PC-9 (cell line): ENCODE results near the gene PGPEP1. TPM values are rescaled to one million over a fixed set of nuclear protein-coding genes. Genes with fewer than 3 reads are reported as not detected.

Experiments used
- BruUV-seq: library from RNA; stranded (reverse); fragments of 400-500 nt; replicated peaks from 2 replicates; lab custom pipeline; 2021; lab: Mats Ljungman, UMichigan
- CTCF ChIA-PET: fragments of 300-600 bp; sonication (Branson Sonifier 250); formaldehyde crosslinking; loops from one replicate; lab custom pipeline; 2022; ENCODE audit warnings: antibody characterized with exemption; lab: Charles Lee
- POLR2A ChIA-PET: fragments of 300-600 bp; sonication (Branson Sonifier 250); formaldehyde crosslinking; loops from one replicate; lab custom pipeline; 2022; ENCODE audit warnings: antibody characterized with exemption; ENCODE audit not compliant: unreplicated experiment; lab: Charles Lee
- DNase-seq, 2 experiments: peaks; one replicate each; pipeline versions ENCODE4 v3.0.0 to v3.0.0-alpha.2; 2015 to 2022; ENCODE audit warnings: mixed read lengths in 1 of 2
- H2AFZ ChIP-seq: fragments of 200-600 bp; sonication (generic); 2 replicates; pipeline ENCODE4 v1.8.1; 2017; ENCODE audit warnings: antibody characterized with exemption
- H3F3A ChIP-seq: fragments of 200-600 bp; sonication (generic); 2 replicates; pipeline ENCODE4 v1.8.1; 2017; ENCODE audit warnings: antibody characterized with exemption, mild to moderate bottlenecking, low read depth; ENCODE audit not compliant: insufficient read depth
- H3K27ac ChIP-seq: fragments of 200-600 bp; sonication (generic); 2 replicates; pipeline ENCODE4 v1.6.1; 2016; ENCODE audit warnings: mixed run types
- H3K27me3 ChIP-seq: fragments of 200-600 bp; sonication (generic); 2 replicates; pipeline ENCODE4 v1.6.1; 2016; ENCODE audit warnings: low read depth, mixed run types; ENCODE audit not compliant: insufficient read depth
- H3K36me3 ChIP-seq: fragments of 200-600 bp; sonication (generic); 2 replicates; pipeline ENCODE4 v1.6.1; 2016; ENCODE audit warnings: low read depth, mixed run types
- H3K4me1 ChIP-seq: fragments of 200-600 bp; sonication (generic); replicated peaks from 2 replicates; pipeline ENCODE4 v1.6.1; 2016; ENCODE audit warnings: mixed run types; ENCODE audit not compliant: insufficient read depth
- H3K4me2 ChIP-seq: fragments of 200-600 bp; sonication (generic); 2 replicates; pipeline ENCODE4 v1.6.1; 2017; ENCODE audit warnings: mixed run types
- H3K4me3 ChIP-seq: fragments of 200-600 bp; sonication (generic); 2 replicates; pipeline ENCODE4 v1.6.1; 2016; ENCODE audit warnings: mixed run types
- H3K79me2 ChIP-seq: fragments of 200-600 bp; sonication (generic); 2 replicates; pipeline ENCODE4 v1.6.1; 2017; ENCODE audit warnings: low read depth, mixed run types
- H3K9me2 ChIP-seq: fragments of 200-600 bp; sonication (generic); 2 replicates; pipeline ENCODE4 v1.8.1; 2017; ENCODE audit warnings: mild to moderate bottlenecking; ENCODE audit not compliant: insufficient read depth
- H3K9me3 ChIP-seq: fragments of 200-600 bp; sonication (generic); 2 replicates; pipeline ENCODE4 v1.8.1; 2016; ENCODE audit warnings: low read depth; ENCODE audit not compliant: insufficient read depth
- H4K20me1 ChIP-seq: fragments of 200-600 bp; sonication (generic); 2 replicates; pipeline ENCODE4 v1.8.1; 2017; ENCODE audit not compliant: insufficient read depth
- EZH2 ChIP-seq: fragments of 200-600 bp; sonication (generic); IDR thresholded peaks from 2 replicates; pipeline ENCODE4 v1.8.0; 2017; ENCODE audit warnings: antibody characterized with exemption, low read depth
- intact Hi-C: fragments of 100-400 bp; cut with micrococcal nuclease; formaldehyde crosslinking; loops from one replicate; pipeline ENCODE4 v1.10.0; 2022; ENCODE audit not compliant: unreplicated experiment
- total RNA-seq: library from RNA; stranded (reverse); gene quantifications from 2 replicates; pipeline ENCODE4 v1.2.3, GENCODE V29; 2021
- TF ChIP-seq, protein P1 (sequence below): fragments of 200-600 bp; sonication (generic); conservative IDR thresholded peaks from 2 replicates; pipeline ENCODE4 v1.6.1; 2017; ENCODE audit warnings: mixed run types, antibody characterized with exemption, mild to moderate bottlenecking, moderate library complexity

Gene PGPEP1
- total RNA-seq, 1 experiment from 2014 or later, result 53.6 TPM

DNA sequence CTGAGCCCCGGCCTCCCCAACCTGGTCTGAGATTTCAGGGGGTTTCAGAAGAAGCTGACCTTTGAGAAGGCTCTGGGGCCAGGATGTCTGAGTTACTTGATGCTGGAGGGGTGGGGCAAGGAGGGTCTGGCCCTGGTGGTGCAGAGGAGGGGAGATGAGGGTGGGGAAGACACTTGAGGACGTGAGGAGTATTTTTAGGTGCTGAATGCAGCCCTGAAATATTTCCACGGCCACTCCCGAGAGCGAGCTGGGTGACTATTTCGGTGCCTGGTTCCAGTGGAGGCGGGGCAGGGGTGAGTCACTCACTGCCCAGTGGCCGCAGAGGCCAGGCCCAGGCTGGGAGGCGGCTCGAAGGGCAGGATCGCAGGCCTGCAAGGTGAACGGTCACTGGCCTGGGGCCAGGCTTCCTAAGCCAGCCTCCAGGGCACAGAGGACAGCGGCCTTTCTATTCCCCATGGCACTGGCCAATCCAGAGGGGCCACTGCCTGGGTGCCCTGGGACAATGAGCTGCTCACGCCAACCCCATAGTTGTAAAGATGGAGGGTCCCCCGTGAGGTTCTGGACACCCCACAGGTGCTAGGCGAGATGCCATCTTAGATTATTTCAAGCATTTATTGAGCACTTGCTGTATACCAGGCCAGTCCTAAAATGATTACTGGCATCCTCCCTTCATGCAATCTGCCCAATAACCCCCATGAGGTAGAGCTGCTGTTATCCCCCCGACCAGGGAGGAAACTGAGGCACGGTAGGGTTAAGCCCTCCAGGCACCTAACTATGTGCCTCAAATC is 39.3 kb upstream of the PGPEP1 start:
- no peaks in the 10 kb centered on the region for H3K27me3 ChIP-seq
- H3K9me2 ChIP-seq, result no peaks in the 10 kb centered on the region
- CTCF ChIA-PET, result interaction anchor here (0.6 to 1.1 kb wide), 3 partner anchors 22 to 118 kb away, joined by 3 to 6 read pairs (median 3); partner anchors contain the start of gene SSBP4
- H3K79me2 ChIP-seq, result no peaks in the 10 kb centered on the region; the same call in 1 of the 2 replicates
- H4K20me1 ChIP-seq, result no peaks in the 10 kb centered on the region
- H3K4me3 ChIP-seq, result no peak overlapping the region
- intact Hi-C loops, result no loop called here
- POLR2A ChIA-PET, result interaction anchor here (0.6 to 1.3 kb wide), 4 partner anchors 8 to 21 kb away, joined by 3 to 9 read pairs (median 6); partner anchors contain the start of gene JUND
- H3K4me2 ChIP-seq, result peak overlapping the region; percentile 36
- no peak overlapping the region for H2AFZ ChIP-seq
- DNase-seq, result peak; percentile 87 to 92
- peak overlapping the region; percentile 78 for H3K27ac ChIP-seq
- no peak for TF ChIP-seq EZH2
- TF ChIP-seq, protein P1, sequence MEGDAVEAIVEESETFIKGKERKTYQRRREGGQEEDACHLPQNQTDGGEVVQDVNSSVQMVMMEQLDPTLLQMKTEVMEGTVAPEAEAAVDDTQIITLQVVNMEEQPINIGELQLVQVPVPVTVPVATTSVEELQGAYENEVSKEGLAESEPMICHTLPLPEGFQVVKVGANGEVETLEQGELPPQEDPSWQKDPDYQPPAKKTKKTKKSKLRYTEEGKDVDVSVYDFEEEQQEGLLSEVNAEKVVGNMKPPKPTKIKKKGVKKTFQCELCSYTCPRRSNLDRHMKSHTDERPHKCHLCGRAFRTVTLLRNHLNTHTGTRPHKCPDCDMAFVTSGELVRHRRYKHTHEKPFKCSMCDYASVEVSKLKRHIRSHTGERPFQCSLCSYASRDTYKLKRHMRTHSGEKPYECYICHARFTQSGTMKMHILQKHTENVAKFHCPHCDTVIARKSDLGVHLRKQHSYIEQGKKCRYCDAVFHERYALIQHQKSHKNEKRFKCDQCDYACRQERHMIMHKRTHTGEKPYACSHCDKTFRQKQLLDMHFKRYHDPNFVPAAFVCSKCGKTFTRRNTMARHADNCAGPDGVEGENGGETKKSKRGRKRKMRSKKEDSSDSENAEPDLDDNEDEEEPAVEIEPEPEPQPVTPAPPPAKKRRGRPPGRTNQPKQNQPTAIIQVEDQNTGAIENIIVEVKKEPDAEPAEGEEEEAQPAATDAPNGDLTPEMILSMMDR, result no peak
- H3K9me3 ChIP-seq, result no peaks in the 10 kb centered on the region
- H3F3A ChIP-seq, result peaks cover 58% of the 10 kb centered on the region
- H3K36me3 ChIP-seq, result no peaks in the 10 kb centered on the region
- H3K4me1 ChIP-seq, result peaks cover 56% of the 10 kb centered on the region
- BruUV-seq, result no TSS peak

DNA sequence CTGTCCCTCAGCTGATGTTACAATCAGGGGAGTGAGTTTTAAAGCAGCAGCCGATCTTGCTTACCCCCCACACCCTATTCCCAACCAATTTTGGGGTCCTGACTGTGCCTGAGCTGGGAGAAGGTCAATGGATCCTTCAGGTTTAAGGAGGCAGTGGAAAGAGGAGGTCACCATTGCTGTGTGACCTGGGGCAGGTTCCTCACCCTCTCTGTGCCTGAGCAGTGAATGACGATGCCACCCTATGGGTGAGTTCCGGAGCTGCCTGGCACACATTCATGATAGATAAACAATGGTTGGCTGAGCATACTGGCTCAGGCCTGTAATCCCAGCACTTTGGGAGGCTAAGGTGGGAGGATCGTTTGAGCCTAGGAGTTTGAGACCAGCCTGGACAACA is 38.7 kb upstream of the PGPEP1 start:
- ChIA-PET CTCF (interaction anchor here (0.6 to 1.1 kb wide), 3 partner anchors 27 to 117 kb away, joined by 3 to 13 read pairs (median 6); partner anchors contain the start of gene SSBP4), POLR2A (interaction anchor here (0.7 to 1.3 kb wide), 2 partner anchors 9 to 20 kb away, joined by 8 to 9 read pairs; partner anchors contain the start of gene JUND)
- no peaks in the 10 kb centered on the region for H3K36me3 ChIP-seq
- no peaks in the 10 kb centered on the region for H3K9me2 ChIP-seq
- no peaks in the 10 kb centered on the region for H3K27me3 ChIP-seq
- H3K27ac ChIP-seq, result peak overlapping the region; percentile 78; the same call in 1 of the 2 replicates
- H3K4me2 ChIP-seq, result no peak overlapping the region
- H2AFZ ChIP-seq, result no peak overlapping the region
- H3K4me1 ChIP-seq, result peaks cover 56% of the 10 kb centered on the region
- intact Hi-C loops, result no loop called here
- H3K4me3 ChIP-seq, result no peak overlapping the region
- no peaks in the 10 kb centered on the region for H3K9me3 ChIP-seq
- H4K20me1 ChIP-seq, result no peaks in the 10 kb centered on the region
- no TSS peak for BruUV-seq
- TF ChIP-seq, protein P1, result no peak
- TF ChIP-seq EZH2, result no peak
- H3F3A ChIP-seq, result peaks cover 64% of the 10 kb centered on the region
- no peaks in the 10 kb centered on the region; the same call in 1 of the 2 replicates for H3K79me2 ChIP-seq
- no peak for DNase-seq

- H3K4me3 ChIP-seq, result no peak overlapping the region
- H3K9me2 ChIP-seq, result no peaks in the 10 kb centered on the region
- H3K4me1 ChIP-seq, result peaks cover 45% of the 10 kb centered on the region
- no peak for DNase-seq
- no peaks in the 10 kb centered on the region; the same call in 1 of the 2 replicates for H3K79me2 ChIP-seq
- no peaks in the 10 kb centered on the region for H3K36me3 ChIP-seq
- H3K27me3 ChIP-seq, result no peaks in the 10 kb centered on the region
- peak overlapping the region; percentile 63 for H3K4me2 ChIP-seq
- ChIA-PET CTCF (interaction anchor here (0.7 to 1.9 kb wide), 2 partner anchors 25 to 35 kb away, joined by 3 to 17 read pairs; no protein-coding TSS in a partner anchor), POLR2A (interaction anchor here (0.6 to 3.4 kb wide), 5 partner anchors 12 to 867 kb away, joined by 5 to 63 read pairs (median 23); partner anchors contain the start of gene JUND)
- H3F3A ChIP-seq, result peaks cover 71% of the 10 kb centered on the region
- H3K9me3 ChIP-seq, result no peaks in the 10 kb centered on the region
- peak overlapping the region; percentile 4; the same call in 1 of the 2 replicates for H3K27ac ChIP-seq
- no peaks in the 10 kb centered on the region for H4K20me1 ChIP-seq
- no peak overlapping the region for H2AFZ ChIP-seq
- TF ChIP-seq, protein P1, result no peak
- no peak for TF ChIP-seq EZH2
- no TSS peak for BruUV-seq
- intact Hi-C loops, result loop anchor here (1.0 to 2.0 kb wide), 2 partner anchors 19 to 23 kb away; partner anchors contain the start of genes JUND and LSM4
These were observed 36.3 kb upstream of the PGPEP1 start for GRCh38 chr19:18304208-18304457.
